Choroid plexus epithelial cell (primary cell): ENCODE measurements around the gene CHRM4.
A peak's percentile ranks its signal among the peaks of the same experiment; 100 is the strongest.

Experiments
- DNase-seq: peaks from one replicate; pipeline ENCODE4 v3.0.0-alpha.2; 2010; ENCODE audit warnings: low read depth
- H3K4me3 ChIP-seq: 2 replicates; pipeline ENCODE4 v1.5.1; 2011; ENCODE audit warnings: low read depth, mild to moderate bottlenecking, control low read depth, low read length, moderate library complexity
- TF ChIP-seq, protein P1 (sequence below): conservative IDR thresholded peaks from 2 replicates; pipeline ENCODE4 v1.5.1; 2011; ENCODE audit warnings: low read depth, mild to moderate bottlenecking, control low read depth, inconsistent platforms, low read length, moderate library complexity

Gene CHRM4

GRCh38 chr11:46361283-46362155 lies 30.1 kb downstream of the CHRM4 start:
- peak overlapping the region; percentile 40 for H3K4me3 ChIP-seq
- peak; percentile 64 for DNase-seq
- TF ChIP-seq, protein P1, sequence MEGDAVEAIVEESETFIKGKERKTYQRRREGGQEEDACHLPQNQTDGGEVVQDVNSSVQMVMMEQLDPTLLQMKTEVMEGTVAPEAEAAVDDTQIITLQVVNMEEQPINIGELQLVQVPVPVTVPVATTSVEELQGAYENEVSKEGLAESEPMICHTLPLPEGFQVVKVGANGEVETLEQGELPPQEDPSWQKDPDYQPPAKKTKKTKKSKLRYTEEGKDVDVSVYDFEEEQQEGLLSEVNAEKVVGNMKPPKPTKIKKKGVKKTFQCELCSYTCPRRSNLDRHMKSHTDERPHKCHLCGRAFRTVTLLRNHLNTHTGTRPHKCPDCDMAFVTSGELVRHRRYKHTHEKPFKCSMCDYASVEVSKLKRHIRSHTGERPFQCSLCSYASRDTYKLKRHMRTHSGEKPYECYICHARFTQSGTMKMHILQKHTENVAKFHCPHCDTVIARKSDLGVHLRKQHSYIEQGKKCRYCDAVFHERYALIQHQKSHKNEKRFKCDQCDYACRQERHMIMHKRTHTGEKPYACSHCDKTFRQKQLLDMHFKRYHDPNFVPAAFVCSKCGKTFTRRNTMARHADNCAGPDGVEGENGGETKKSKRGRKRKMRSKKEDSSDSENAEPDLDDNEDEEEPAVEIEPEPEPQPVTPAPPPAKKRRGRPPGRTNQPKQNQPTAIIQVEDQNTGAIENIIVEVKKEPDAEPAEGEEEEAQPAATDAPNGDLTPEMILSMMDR, result no peak

DNA sequence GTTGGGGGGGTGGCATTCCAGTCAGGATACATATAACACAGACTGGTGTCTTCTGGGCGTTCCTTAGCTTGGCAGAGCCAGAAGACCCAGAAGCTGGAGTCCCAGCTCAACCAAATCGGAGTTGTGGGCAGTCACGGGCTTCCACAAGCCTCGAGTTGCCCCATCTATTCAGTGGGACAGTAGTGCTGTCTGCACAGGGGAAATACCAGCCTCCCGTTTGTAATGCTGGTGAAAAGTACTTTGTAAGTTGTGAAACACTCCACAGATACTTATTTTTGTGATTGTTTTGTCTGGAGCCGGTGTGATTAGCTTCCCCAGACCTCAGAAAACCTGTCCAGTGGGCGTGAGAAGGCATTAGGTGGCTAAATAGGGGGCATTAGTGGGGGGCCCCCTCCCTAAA lies 30.7 kb downstream of the CHRM4 start:
- TF ChIP-seq, protein P1, result no peak
- H3K4me3 ChIP-seq, result no peak overlapping the region
- peak; percentile 39 for DNase-seq

- DNase-seq, result no peak
- TF ChIP-seq, protein P1, result no peak
- H3K4me3 ChIP-seq, result no peak overlapping the region
Observed at GRCh38 chr11:46359953-46360352, 31.6 kb downstream of the CHRM4 start.

DNA sequence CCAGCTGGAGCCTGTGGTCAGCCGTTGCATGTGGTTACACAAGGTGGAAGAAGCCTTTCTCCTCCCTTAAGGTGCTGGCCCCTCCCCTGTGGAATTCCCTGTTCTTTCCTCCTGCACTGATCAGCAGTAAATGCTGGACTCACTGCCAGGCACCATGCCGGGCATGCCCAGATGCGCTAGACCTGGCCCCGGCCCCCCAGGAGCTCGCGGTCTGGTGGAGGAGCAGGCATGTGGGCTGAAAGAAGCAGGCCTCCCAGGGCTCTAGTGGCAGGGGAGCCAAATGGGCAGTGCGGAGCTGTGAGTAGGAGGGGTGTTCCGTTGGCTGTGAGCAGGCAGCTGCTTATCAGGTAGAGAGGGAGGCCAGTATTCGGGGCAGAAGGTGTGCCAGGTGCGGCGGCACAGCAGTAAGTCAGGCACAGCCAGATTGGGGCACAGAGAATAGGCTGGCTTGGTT lies 34.1 kb downstream of the CHRM4 start:
- TF ChIP-seq, protein P1, result no peak
- H3K4me3 ChIP-seq, result no peak overlapping the region

GRCh38 chr11:46356924-46357482 lies 34.6 kb downstream of the CHRM4 start:
- TF ChIP-seq, protein P1, result no peak

More for the DNA sequence above, 34.1 kb downstream of the CHRM4 start:
- peak; percentile 56 for DNase-seq

GRCh38 chr11:46353698-46354097 lies 37.9 kb downstream of the CHRM4 start:
- no peak for DNase-seq
- H3K4me3 ChIP-seq, result no peak overlapping the region
- TF ChIP-seq, protein P1, result no peak

More at GRCh38 chr11:46356924-46357482, 34.6 kb downstream of the CHRM4 start:
- peak; percentile 92 for DNase-seq
- no peak overlapping the region for H3K4me3 ChIP-seq
